ENCODE results near the gene ZNF80. TPM values are rescaled to one million over a fixed set of nuclear protein-coding genes. Genes with fewer than 3 reads are reported as not detected.

The ZNF80 gene
- total RNA-seq, 6 experiments from 2014 or later = not detected

GRCh38 chr3:114227076-114227475 lies 10.3 kb downstream of the ZNF80 start:
- H3K4me3 Mint-ChIP-seq = no peak overlapping the region
- no peak for DNase-seq
- H3K36me3 Mint-ChIP-seq (ENCODE audit: low read depth) = peaks cover 9% of the 10 kb centered on the region; the same call in 1 of the 2 replicates
- peaks cover 18% of the 10 kb centered on the region for H3K9me3 Mint-ChIP-seq
- peaks cover 10% of the 10 kb centered on the region for H3K4me1 Mint-ChIP-seq (ENCODE audit: low read depth)
- H3K27ac Mint-ChIP-seq = no peak overlapping the region
- peaks cover 4% of the 10 kb centered on the region; the same call in 1 of the 2 replicates for H3K27me3 Mint-ChIP-seq (ENCODE audit: insufficient read depth)
- no peak for TF ChIP-seq CTCF (IDR thresholded peaks at IDR 0.05)

GRCh38 chr3:114226313-114226712 lies 11.1 kb downstream of the ZNF80 start:
- no peak overlapping the region for H3K4me3 Mint-ChIP-seq
- H3K27ac Mint-ChIP-seq = no peak overlapping the region
- peaks cover 9% of the 10 kb centered on the region; the same call in 1 of the 2 replicates for H3K36me3 Mint-ChIP-seq (ENCODE audit: low read depth)
- peaks cover 4% of the 10 kb centered on the region; the same call in 1 of the 2 replicates for H3K27me3 Mint-ChIP-seq (ENCODE audit: insufficient read depth)
- peaks cover 17% of the 10 kb centered on the region for H3K4me1 Mint-ChIP-seq (ENCODE audit: low read depth)
- peaks cover 18% of the 10 kb centered on the region for H3K9me3 Mint-ChIP-seq
- no peak for DNase-seq
- no peak for TF ChIP-seq CTCF (IDR thresholded peaks at IDR 0.05)

- H3K4me1 Mint-ChIP-seq (ENCODE audit: low read depth) = peaks cover 24% of the 10 kb centered on the region
- H3K4me3 Mint-ChIP-seq = no peak overlapping the region
- H3K27me3 Mint-ChIP-seq (ENCODE audit: insufficient read depth) = peaks cover 13% of the 10 kb centered on the region
- H3K27ac Mint-ChIP-seq = no peak overlapping the region
- no peak for DNase-seq
- H3K9me3 Mint-ChIP-seq = peaks cover 18% of the 10 kb centered on the region
- peaks cover 9% of the 10 kb centered on the region; the same call in 1 of the 2 replicates for H3K36me3 Mint-ChIP-seq (ENCODE audit: low read depth)
- no peak for TF ChIP-seq CTCF (IDR thresholded peaks at IDR 0.05)
Measured at GRCh38 chr3:114223143-114223542, 14.2 kb downstream of the ZNF80 start.

GRCh38 chr3:114221881-114222264 lies 15.5 kb downstream of the ZNF80 start:
- H3K4me3 Mint-ChIP-seq = no peak overlapping the region
- H3K27ac Mint-ChIP-seq = no peak overlapping the region
- peaks cover 9% of the 10 kb centered on the region; the same call in 1 of the 2 replicates for H3K36me3 Mint-ChIP-seq (ENCODE audit: low read depth)
- peaks cover 18% of the 10 kb centered on the region for H3K9me3 Mint-ChIP-seq
- H3K4me1 Mint-ChIP-seq (ENCODE audit: low read depth) = peaks cover 24% of the 10 kb centered on the region
- no peak for TF ChIP-seq CTCF (IDR thresholded peaks at IDR 0.05)
- DNase-seq = no peak
- H3K27me3 Mint-ChIP-seq (ENCODE audit: insufficient read depth) = peaks cover 16% of the 10 kb centered on the region

GRCh38 chr3:114221165-114221880 lies 16.1 kb downstream of the ZNF80 start:
- peak; percentile 41 for DNase-seq
- H3K27ac Mint-ChIP-seq = peak overlapping the region; percentile 64

More at GRCh38 chr3:114221165-114221880, 16.1 kb downstream of the ZNF80 start:
- Mint-ChIP-seq H3K9me3 (peaks cover 18% of the 10 kb centered on the region), H3K27me3 (ENCODE audit: insufficient read depth) (peaks cover 18% of the 10 kb centered on the region), H3K36me3 (ENCODE audit: low read depth) (peaks cover 9% of the 10 kb centered on the region; the same call in 1 of the 2 replicates), H3K4me3 (no peak overlapping the region), H3K4me1 (ENCODE audit: low read depth) (peaks cover 23% of the 10 kb centered on the region)
- TF ChIP-seq CTCF (IDR thresholded peaks at IDR 0.05) = no peak
